Fibroblast of skin of right quadriceps (primary cell): Measurements from ENCODE around the gene INTS12.
"Not testable (repeated sequence)": the region's sequence is repeated elsewhere in the genome, so short reads cannot be mapped to it uniquely, and the experiment has no call there.

Experiments
- DNase-seq: peaks from one replicate; pipeline ENCODE4 v3.0.0-alpha.2; 2013

INTS12 gene

GRCh38 chr4:105708181-105709080, at the start of gene INTS12, which contains the start of gene GSTCD:
Gene INTS12, minus strand, starts transcription at chr4:105708689. Its CDS starts 8,684 bp downstream, at chr4:105700005.
Gene GSTCD, plus strand, starts transcription at chr4:105708784. Its CDS starts 8,830 bp downstream, at chr4:105717614.
- peak; percentile 92 for DNase-seq

- no peak for DNase-seq
Observed at GRCh38 chr4:105755375-105755774, 46.9 kb upstream of the INTS12 start.

GRCh38 chr4:105753361-105753760, 44.9 kb upstream of the INTS12 start:
- DNase-seq, result no peak

- DNase-seq, result no peak
Observed at GRCh38 chr4:105751718-105752299, 43.3 kb upstream of the INTS12 start.

- no peak for DNase-seq
Observed at GRCh38 chr4:105748222-105748621, 39.7 kb upstream of the INTS12 start.

GRCh38 chr4:105741548-105741947, 33.1 kb upstream of the INTS12 start:
- peak; percentile 42 for DNase-seq

- not testable (repeated sequence) for DNase-seq
Observed at GRCh38 chr4:105735217-105735616, 26.7 kb upstream of the INTS12 start.

GRCh38 chr4:105729895-105730294, 21.4 kb upstream of the INTS12 start:
- not testable (repeated sequence) for DNase-seq

- DNase-seq, result no peak
Observed at GRCh38 chr4:105725623-105726022, 17.1 kb upstream of the INTS12 start.

- no peak for DNase-seq
Observed at GRCh38 chr4:105719204-105719603, 10.7 kb upstream of the INTS12 start.

GRCh38 chr4:105715692-105716278, 7.3 kb upstream of the INTS12 start:
- peak; percentile 22 for DNase-seq

GRCh38 chr4:105714932-105715331, 6.4 kb upstream of the INTS12 start:
- no peak for DNase-seq

GRCh38 chr4:105714071-105714521, 5.6 kb upstream of the INTS12 start:
- DNase-seq, result peak; percentile 13

- no peak for DNase-seq
Observed at GRCh38 chr4:105712766-105713165, 4.3 kb upstream of the INTS12 start.

GRCh38 chr4:105710678-105711077, 2.2 kb upstream of the INTS12 start:
- DNase-seq, result no peak

- no peak for DNase-seq
Observed at GRCh38 chr4:105710012-105710600, 1.6 kb upstream of the INTS12 start.

GRCh38 chr4:105709081-105709450, 577 bp upstream of the INTS12 start:
- peak; percentile 14 for DNase-seq

GRCh38 chr4:105707782-105708180, 708 bp downstream of the INTS12 start:
- DNase-seq, result no peak

- no peak for DNase-seq
Observed at GRCh38 chr4:105698607-105699006, 9.9 kb downstream of the INTS12 start.

GRCh38 chr4:105695832-105696231, 12.7 kb downstream of the INTS12 start:
- not testable (repeated sequence) for DNase-seq

GRCh38 chr4:105694812-105695211, 13.7 kb downstream of the INTS12 start:
- DNase-seq, result not testable (repeated sequence)

GRCh38 chr4:105686571-105686970, 21.9 kb downstream of the INTS12 start:
- no peak for DNase-seq

GRCh38 chr4:105683038-105683437, 25.5 kb downstream of the INTS12 start:
- no peak for DNase-seq
